Smooth muscle cell (in vitro differentiated cells): ENCODE measurements around the gene DCLRE1C. TPM values are rescaled to one million over a fixed set of nuclear protein-coding genes. Genes with fewer than 3 reads are reported as not detected.

Experiments
- DNase-seq: peaks from one replicate; lab custom pipeline; 2025; ENCODE audit not compliant: unreplicated experiment; lab: John Stamatoyannopoulos, UW
- H2AFZ ChIP-seq: fragments of 200-600 bp; sonication (generic); 2 replicates; pipeline ENCODE4 v1.6.0; 2016; ENCODE audit warnings: antibody characterized with exemption, low read depth, mild to moderate bottlenecking
- H3F3A ChIP-seq: fragments of 200-600 bp; sonication (generic); 2 replicates; pipeline ENCODE4 v1.6.0; 2017; ENCODE audit warnings: antibody characterized with exemption, low read depth
- H3K27ac ChIP-seq: fragments of 200-600 bp; sonication (generic); 2 replicates; pipeline ENCODE4 v1.5.1; 2016; ENCODE audit warnings: low read depth, mild to moderate bottlenecking
- H3K27me3 ChIP-seq: fragments of 200-600 bp; sonication (generic); 2 replicates; pipeline ENCODE4 v1.6.1; 2016; ENCODE audit warnings: low read depth, mild to moderate bottlenecking
- H3K36me3 ChIP-seq: fragments of 200-600 bp; sonication (generic); 2 replicates; pipeline ENCODE4 v1.5.1; 2016; ENCODE audit warnings: low read depth
- H3K4me1 ChIP-seq: fragments of 200-600 bp; sonication (generic); 2 replicates; pipeline ENCODE4 v1.5.1; 2016; ENCODE audit warnings: low read depth
- H3K4me2 ChIP-seq: fragments of 200-600 bp; sonication (generic); 2 replicates; pipeline ENCODE4 v1.6.0; 2016; ENCODE audit warnings: mild to moderate bottlenecking
- H3K4me3 ChIP-seq: fragments of 200-600 bp; sonication (generic); 2 replicates; pipeline ENCODE4 v1.5.1; 2016; ENCODE audit warnings: mild to moderate bottlenecking
- H3K79me2 ChIP-seq: fragments of 200-600 bp; sonication (generic); 2 replicates; pipeline ENCODE4 v1.6.0; 2016; ENCODE audit warnings: low read depth, mild to moderate bottlenecking
- H3K9ac ChIP-seq: fragments of 200-600 bp; sonication (generic); 2 replicates; pipeline ENCODE4 v1.6.0; 2016; ENCODE audit warnings: low read depth
- H3K9me3 ChIP-seq: fragments of 200-600 bp; sonication (generic); replicated peaks from 2 replicates; pipeline ENCODE4 v1.5.1; 2016; ENCODE audit warnings: low read depth
- H4K20me1 ChIP-seq: fragments of 200-600 bp; sonication (generic); 2 replicates; pipeline ENCODE4 v1.6.0; 2016; ENCODE audit warnings: low read depth
- WGBS: methylation state at CpG from one replicate; pipeline ENCODE4 v1.1.7; 2016; ENCODE audit warnings: low lambda C conversion rate; 5-methylcytosine and 5-hydroxymethylcytosine counted together
- polyA plus RNA-seq: library from polyadenylated mRNA; unstranded; fragments of >200 nt; fragmentation: Nextera tagmentation; extraction: Ambion mirVana; gene quantifications from 2 replicates; pipeline ENCODE4 v1.2.1, GENCODE V29; 2016
- total RNA-seq: library from RNA; depleted of rRNA; stranded (reverse); fragments of >200 nt; gene quantifications from 2 replicates; pipeline ENCODE4 v1.2.3, GENCODE V29; 2014
- TF ChIP-seq, protein P1 (sequence below): fragments of 200-600 bp; sonication (generic); IDR thresholded peaks from 2 replicates; pipeline ENCODE4 v1.5.1; 2017; ENCODE audit warnings: borderline replicate concordance, mild to moderate bottlenecking, antibody characterized with exemption; ENCODE audit not compliant: insufficient read depth, poor library complexity, severe bottlenecking

The DCLRE1C gene
- total and polyA plus RNA-seq, 2 experiments from 2014 or later = 7.0 to 7.6 TPM

DNA sequence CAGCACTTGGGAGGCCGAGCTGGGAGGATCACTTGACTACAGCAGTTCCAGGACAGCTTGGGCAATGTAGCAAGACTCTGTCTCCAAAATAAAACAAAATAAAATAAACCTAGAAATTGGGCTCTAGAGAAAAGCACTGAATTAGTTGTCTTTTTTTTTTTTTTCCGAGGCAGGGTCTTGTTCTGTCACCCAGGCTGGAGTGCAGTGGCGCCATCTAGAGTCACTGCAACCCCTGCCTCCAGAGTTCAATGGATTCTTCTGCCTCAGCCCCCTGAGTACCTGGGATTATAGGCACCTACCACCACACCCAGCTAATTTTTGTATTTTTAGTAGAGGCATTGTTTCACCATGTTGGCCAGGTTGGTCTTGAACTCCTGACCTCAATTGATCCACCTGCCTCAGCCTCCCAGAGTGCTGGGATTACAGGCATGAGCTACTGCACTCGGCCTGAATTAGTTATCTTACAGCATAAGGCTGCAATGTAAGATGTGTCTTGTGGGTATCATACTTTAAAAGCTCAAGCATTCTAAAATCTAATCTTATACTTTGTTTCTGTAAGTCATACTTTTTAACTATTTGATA lies 18.1 kb upstream of the DCLRE1C start:
- no peak overlapping the region for H2AFZ ChIP-seq
- no peak overlapping the region for H3K27ac ChIP-seq
- 48% methylated on average over 4 of the region's 4 CpGs for WGBS
- DNase-seq = no peak
- no peaks in the 10 kb centered on the region for H4K20me1 ChIP-seq
- H3K27me3 ChIP-seq = peaks cover 8% of the 10 kb centered on the region
- H3K79me2 ChIP-seq = no peaks in the 10 kb centered on the region
- no peaks in the 10 kb centered on the region for H3F3A ChIP-seq
- H3K9ac ChIP-seq = no peak overlapping the region
- H3K4me1 ChIP-seq = no peaks in the 10 kb centered on the region
- H3K36me3 ChIP-seq = no peaks in the 10 kb centered on the region
- TF ChIP-seq, protein P1, sequence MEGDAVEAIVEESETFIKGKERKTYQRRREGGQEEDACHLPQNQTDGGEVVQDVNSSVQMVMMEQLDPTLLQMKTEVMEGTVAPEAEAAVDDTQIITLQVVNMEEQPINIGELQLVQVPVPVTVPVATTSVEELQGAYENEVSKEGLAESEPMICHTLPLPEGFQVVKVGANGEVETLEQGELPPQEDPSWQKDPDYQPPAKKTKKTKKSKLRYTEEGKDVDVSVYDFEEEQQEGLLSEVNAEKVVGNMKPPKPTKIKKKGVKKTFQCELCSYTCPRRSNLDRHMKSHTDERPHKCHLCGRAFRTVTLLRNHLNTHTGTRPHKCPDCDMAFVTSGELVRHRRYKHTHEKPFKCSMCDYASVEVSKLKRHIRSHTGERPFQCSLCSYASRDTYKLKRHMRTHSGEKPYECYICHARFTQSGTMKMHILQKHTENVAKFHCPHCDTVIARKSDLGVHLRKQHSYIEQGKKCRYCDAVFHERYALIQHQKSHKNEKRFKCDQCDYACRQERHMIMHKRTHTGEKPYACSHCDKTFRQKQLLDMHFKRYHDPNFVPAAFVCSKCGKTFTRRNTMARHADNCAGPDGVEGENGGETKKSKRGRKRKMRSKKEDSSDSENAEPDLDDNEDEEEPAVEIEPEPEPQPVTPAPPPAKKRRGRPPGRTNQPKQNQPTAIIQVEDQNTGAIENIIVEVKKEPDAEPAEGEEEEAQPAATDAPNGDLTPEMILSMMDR = peak; percentile 41
- no peaks in the 10 kb centered on the region for H3K9me3 ChIP-seq
- H3K4me3 ChIP-seq = no peak overlapping the region
- H3K4me2 ChIP-seq = no peak overlapping the region

DNA sequence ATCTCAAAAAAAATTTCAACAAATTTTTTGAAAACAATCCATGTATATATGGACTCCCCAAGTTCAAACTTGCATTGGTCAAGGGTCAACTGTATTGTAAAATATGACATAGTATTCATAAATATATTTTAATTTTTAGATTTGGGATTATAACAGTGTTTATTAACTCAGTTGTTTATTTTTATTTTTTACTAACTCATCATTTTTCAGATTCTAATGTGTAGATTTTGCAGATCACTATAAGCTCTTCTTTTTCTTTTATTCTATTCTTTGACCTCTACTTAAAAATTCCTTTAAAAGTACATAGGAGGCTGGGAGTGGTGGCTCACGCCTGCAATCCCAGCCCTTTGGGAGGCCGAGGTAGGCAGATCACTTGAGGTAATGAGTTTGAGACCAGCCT lies 14.0 kb upstream of the DCLRE1C start:
- TF ChIP-seq, protein P1 = no peak
- H2AFZ ChIP-seq = no peak overlapping the region
- no peaks in the 10 kb centered on the region for H3F3A ChIP-seq
- WGBS = 91% methylated on average over 2 of the region's 2 CpGs
- no peak overlapping the region for H3K4me3 ChIP-seq
- H3K27me3 ChIP-seq = no peaks in the 10 kb centered on the region
- no peak overlapping the region for H3K27ac ChIP-seq
- no peak overlapping the region for H3K9ac ChIP-seq
- H3K9me3 ChIP-seq = no peaks in the 10 kb centered on the region
- no peaks in the 10 kb centered on the region for H3K4me1 ChIP-seq
- H3K79me2 ChIP-seq = no peaks in the 10 kb centered on the region
- no peak for DNase-seq
- H3K4me2 ChIP-seq = no peak overlapping the region
- H4K20me1 ChIP-seq = no peaks in the 10 kb centered on the region
- no peaks in the 10 kb centered on the region for H3K36me3 ChIP-seq

DNA sequence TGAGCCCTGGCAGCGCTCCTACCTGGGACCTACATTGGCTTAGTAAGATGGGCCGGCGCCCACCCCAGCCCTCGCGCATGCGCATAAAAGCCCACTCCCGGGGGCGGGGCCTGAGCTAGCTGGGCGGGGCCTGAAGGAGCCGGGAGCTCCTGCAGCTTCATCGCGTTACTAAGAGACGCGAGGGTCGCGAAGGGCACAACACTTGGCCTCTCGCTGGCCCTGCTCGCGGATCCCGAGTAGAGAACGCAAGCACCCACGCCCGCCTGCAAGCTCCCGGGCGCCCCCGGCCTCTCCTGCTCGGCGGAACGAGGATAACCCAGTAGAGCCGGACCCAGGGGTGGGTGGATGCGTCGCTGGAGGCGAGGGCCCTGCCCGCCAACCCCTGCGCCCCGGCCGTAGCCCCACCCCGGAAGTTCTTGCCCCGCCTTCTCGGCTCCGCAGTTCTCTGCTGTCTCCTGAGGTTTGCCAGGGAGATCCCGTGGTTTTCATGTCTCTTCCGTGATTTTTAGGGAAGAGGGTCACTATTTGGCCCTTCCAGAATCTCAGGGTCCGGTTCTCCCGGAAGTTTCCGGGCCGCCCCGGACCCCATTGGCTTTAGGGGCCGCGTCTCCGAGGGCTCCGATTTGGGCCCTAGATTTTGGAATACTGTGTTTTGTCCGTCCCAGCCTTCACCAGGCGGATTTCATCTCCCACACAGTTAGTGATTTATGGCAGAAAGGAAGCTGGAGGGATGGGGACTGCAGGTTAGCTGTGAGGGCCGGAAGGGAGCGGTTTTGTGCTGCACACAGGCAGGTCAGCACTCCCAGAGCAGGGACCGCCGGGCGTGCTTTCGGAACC lies 5.5 kb upstream of the DCLRE1C start, which contains the start of gene MEIG1:
Gene MEIG1, plus strand, starts transcription at position 168 of the 837 bp plus-strand sequence. CDS start 7,081 bp downstream, outside the sequence.
- H3K4me3 ChIP-seq = peak within 1 kb of the TSS; percentile 75
- peak within 1 kb of the TSS; percentile 95 for H2AFZ ChIP-seq
- peak within 1 kb of the TSS; percentile 95 for H3K4me2 ChIP-seq
- H4K20me1 ChIP-seq = no peaks in the 10 kb centered on the region
- no peaks in the 10 kb centered on the region for H3F3A ChIP-seq
- H3K9ac ChIP-seq = peak within 1 kb of the TSS; percentile 87
- no peaks in the 10 kb centered on the region for H3K27me3 ChIP-seq
- no peaks in the 10 kb centered on the region for H3K4me1 ChIP-seq
- 2% methylated on average over 32 of the region's 60 CpGs for WGBS
- H3K79me2 ChIP-seq = no peaks in the 10 kb centered on the region
- H3K27ac ChIP-seq = peak within 1 kb of the TSS; percentile 91
- H3K36me3 ChIP-seq = no peaks in the 10 kb centered on the region
- DNase-seq = peak; percentile 99
- H3K9me3 ChIP-seq = no peaks in the 10 kb centered on the region
- TF ChIP-seq, protein P1 = no peak
